Activated naive CD4-positive, alpha-beta T cell treated with anti-CD3 and anti-CD28 coated beads, Interleukin-2, amount 50 U/mL, for 24 hours (primary cell): ENCODE measurements around the gene SHISA6.
"Not testable (repeated sequence)": the region's sequence is repeated elsewhere in the genome, so short reads cannot be mapped to it uniquely, and the experiment has no call there.

Experiments
- H3K27ac Mint-ChIP-seq: one replicate; pipeline ENCODE4 v1.8.0; 2021; ENCODE audit warnings: mild to moderate bottlenecking, mixed read lengths
- H3K27me3 Mint-ChIP-seq: one replicate; pipeline ENCODE4 v1.8.0; 2021; ENCODE audit warnings: mixed read lengths
- H3K36me3 Mint-ChIP-seq: one replicate; pipeline ENCODE4 v1.8.0; 2021; ENCODE audit warnings: mixed read lengths
- H3K4me1 Mint-ChIP-seq: one replicate; pipeline ENCODE4 v1.8.0; 2021; ENCODE audit warnings: mixed read lengths
- H3K4me3 Mint-ChIP-seq: one replicate; pipeline ENCODE4 v1.8.0; 2021; ENCODE audit warnings: mild to moderate bottlenecking, mixed read lengths
- H3K9me3 Mint-ChIP-seq: one replicate; pipeline ENCODE4 v1.8.0; 2021; ENCODE audit warnings: mixed read lengths

The SHISA6 gene

GRCh38 chr17:11309033-11309432, 68.0 kb downstream of the SHISA6 start:
- Mint-ChIP-seq H3K27ac (no peak overlapping the region), H3K9me3 (no peaks in the 10 kb centered on the region), H3K27me3 (peaks cover 1% of the 10 kb centered on the region), H3K36me3 (no peaks in the 10 kb centered on the region), H3K4me1 (no peaks in the 10 kb centered on the region), H3K4me3 (no peak overlapping the region)

DNA sequence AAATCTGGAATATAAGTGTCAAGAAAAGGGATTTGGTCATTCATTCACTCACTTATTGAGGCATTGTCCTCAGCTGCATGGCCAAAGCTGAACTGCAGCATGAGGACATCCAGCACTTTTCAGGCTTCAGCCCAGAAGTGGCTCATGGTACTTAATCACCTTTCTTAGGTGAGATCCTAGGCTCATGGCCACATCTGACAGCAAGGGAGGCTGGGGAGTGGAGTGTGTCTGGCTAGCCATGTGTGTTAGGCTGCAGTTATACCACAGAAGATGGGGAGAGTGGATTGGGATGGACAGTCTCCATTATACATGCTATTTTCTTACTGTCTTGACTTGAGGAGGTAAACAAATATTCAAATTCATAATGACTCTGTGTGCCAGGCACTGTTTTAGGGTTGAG, 68.8 kb downstream of the SHISA6 start:
- no peaks in the 10 kb centered on the region for H3K4me1 Mint-ChIP-seq
- no peaks in the 10 kb centered on the region for H3K36me3 Mint-ChIP-seq
- no peak overlapping the region for H3K4me3 Mint-ChIP-seq
- H3K9me3 Mint-ChIP-seq = no peaks in the 10 kb centered on the region
- H3K27ac Mint-ChIP-seq = no peak overlapping the region
- H3K27me3 Mint-ChIP-seq = peaks cover 1% of the 10 kb centered on the region

DNA sequence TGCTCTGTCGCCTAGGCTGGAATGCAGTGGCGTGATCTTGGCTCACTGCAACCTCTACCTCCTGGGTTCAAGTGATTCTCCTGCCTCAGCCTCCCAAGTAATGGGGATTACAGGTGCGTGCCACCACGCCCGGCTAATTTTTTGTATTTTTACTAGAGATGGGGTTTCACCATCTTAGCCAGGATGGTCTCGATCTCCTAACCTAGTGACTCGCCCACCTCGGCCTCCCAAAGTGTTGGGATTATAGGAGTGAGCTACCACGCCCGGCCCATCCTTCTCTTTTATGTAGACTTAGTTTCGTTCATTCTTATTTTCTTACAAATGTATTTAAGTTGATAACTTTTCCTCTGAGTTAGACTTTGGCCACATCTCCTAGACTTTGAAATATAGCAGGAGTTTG, 75.4 kb downstream of the SHISA6 start:
- not testable (repeated sequence) for H3K36me3 Mint-ChIP-seq, H3K27me3 Mint-ChIP-seq, H3K27ac Mint-ChIP-seq, H3K4me3 Mint-ChIP-seq, H3K9me3 Mint-ChIP-seq, H3K4me1 Mint-ChIP-seq

DNA sequence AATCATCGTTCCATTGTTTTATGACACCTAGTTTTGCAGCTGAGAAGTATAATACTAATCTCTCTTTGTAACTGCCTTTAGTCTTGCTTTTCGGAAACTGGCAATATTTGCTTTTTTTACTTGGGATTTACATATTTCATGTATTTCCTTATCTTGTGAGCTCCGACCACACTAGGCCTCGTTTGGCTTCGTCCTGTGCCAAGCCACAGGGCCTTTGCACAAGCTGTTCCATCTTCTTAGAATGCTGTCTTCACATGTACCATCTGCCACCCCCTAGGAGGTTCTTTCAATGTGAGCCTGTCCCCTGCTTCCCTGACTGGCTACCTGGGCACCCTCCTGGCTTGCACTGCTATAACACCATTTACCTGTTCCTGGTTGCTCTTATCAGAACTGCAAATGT, 77.2 kb downstream of the SHISA6 start:
- H3K27me3 Mint-ChIP-seq = no peaks in the 10 kb centered on the region
- no peaks in the 10 kb centered on the region for H3K4me1 Mint-ChIP-seq
- no peaks in the 10 kb centered on the region for H3K9me3 Mint-ChIP-seq

GRCh38 chr17:11319894-11320293, 78.9 kb downstream of the SHISA6 start:
- no peaks in the 10 kb centered on the region for H3K4me1 Mint-ChIP-seq
- no peak overlapping the region for H3K27ac Mint-ChIP-seq
- no peak overlapping the region for H3K4me3 Mint-ChIP-seq
- H3K36me3 Mint-ChIP-seq = no peaks in the 10 kb centered on the region
- no peaks in the 10 kb centered on the region for H3K27me3 Mint-ChIP-seq
- no peaks in the 10 kb centered on the region for H3K9me3 Mint-ChIP-seq

More for the DNA sequence above, 77.2 kb downstream of the SHISA6 start:
- no peak overlapping the region for H3K4me3 Mint-ChIP-seq
- no peaks in the 10 kb centered on the region for H3K36me3 Mint-ChIP-seq
- no peak overlapping the region for H3K27ac Mint-ChIP-seq

GRCh38 chr17:11324021-11324420, 83.0 kb downstream of the SHISA6 start:
- Mint-ChIP-seq H3K27me3 (no peaks in the 10 kb centered on the region), H3K4me1 (no peaks in the 10 kb centered on the region), H3K36me3 (no peaks in the 10 kb centered on the region), H3K9me3 (no peaks in the 10 kb centered on the region), H3K4me3 (no peak overlapping the region), H3K27ac (no peak overlapping the region)

- Mint-ChIP-seq H3K9me3 (no peaks in the 10 kb centered on the region), H3K27me3 (peaks cover 2% of the 10 kb centered on the region), H3K4me3 (no peak overlapping the region), H3K27ac (no peak overlapping the region), H3K36me3 (no peaks in the 10 kb centered on the region), H3K4me1 (no peaks in the 10 kb centered on the region)
Observed at GRCh38 chr17:11324846-11325420, 83.9 kb downstream of the SHISA6 start.

- no peaks in the 10 kb centered on the region for H3K4me1 Mint-ChIP-seq
- H3K27me3 Mint-ChIP-seq = peaks cover 2% of the 10 kb centered on the region
- H3K27ac Mint-ChIP-seq = no peak overlapping the region
- H3K4me3 Mint-ChIP-seq = no peak overlapping the region
- H3K9me3 Mint-ChIP-seq = no peaks in the 10 kb centered on the region
- H3K36me3 Mint-ChIP-seq = no peaks in the 10 kb centered on the region
Observed at GRCh38 chr17:11326492-11326891, 85.5 kb downstream of the SHISA6 start.

DNA sequence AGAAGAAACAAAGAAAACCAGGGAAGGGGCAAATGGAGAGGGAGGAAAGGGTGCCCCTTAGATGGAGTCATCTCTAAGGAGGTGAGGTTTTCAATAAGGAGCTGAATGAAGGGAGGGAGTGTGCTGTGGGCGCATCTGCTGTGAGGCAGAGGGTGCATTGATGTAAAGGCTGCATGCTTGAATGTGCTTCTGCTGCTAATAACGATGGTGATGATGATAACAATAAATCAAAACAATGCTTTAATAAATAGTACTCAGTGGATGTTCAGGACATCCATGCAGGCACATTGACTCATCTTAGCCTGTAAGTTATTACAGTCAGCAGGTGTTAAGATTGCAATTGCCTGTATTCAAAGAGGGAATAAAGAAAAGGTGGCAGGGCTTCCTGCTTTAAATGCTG, 87.8 kb downstream of the SHISA6 start:
- H3K4me3 Mint-ChIP-seq = no peak overlapping the region
- no peaks in the 10 kb centered on the region for H3K4me1 Mint-ChIP-seq
- H3K36me3 Mint-ChIP-seq = no peaks in the 10 kb centered on the region
- peaks cover 2% of the 10 kb centered on the region for H3K27me3 Mint-ChIP-seq
- H3K27ac Mint-ChIP-seq = no peak overlapping the region
- H3K9me3 Mint-ChIP-seq = no peaks in the 10 kb centered on the region

- Mint-ChIP-seq H3K27me3 (peaks cover 2% of the 10 kb centered on the region), H3K27ac (no peak overlapping the region), H3K9me3 (no peaks in the 10 kb centered on the region), H3K4me3 (no peak overlapping the region), H3K4me1 (no peaks in the 10 kb centered on the region), H3K36me3 (no peaks in the 10 kb centered on the region)
Observed at GRCh38 chr17:11330006-11330405, 89.0 kb downstream of the SHISA6 start.

DNA sequence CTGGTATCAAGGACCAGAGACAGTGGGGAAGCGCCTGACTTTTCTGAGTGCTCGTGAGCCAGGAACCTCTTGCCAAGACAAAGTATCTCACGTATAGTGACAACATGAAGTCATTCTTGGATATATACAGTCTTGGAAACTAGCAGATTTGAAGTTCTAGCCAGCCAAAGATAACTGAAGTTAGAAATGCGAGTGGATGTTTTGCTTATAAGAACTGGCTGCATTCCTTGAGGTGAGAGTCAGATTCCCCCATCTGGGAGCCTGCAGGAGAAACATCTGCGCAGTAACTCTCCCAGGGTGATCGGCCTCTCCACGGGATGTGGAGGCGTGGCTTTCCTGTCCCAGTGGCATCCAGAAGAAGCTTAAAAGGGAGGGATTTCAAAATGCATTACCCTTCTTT, 89.8 kb downstream of the SHISA6 start:
- H3K4me1 Mint-ChIP-seq = no peaks in the 10 kb centered on the region
- H3K27ac Mint-ChIP-seq = no peak overlapping the region
- H3K4me3 Mint-ChIP-seq = no peak overlapping the region
- no peaks in the 10 kb centered on the region for H3K9me3 Mint-ChIP-seq
- H3K36me3 Mint-ChIP-seq = no peaks in the 10 kb centered on the region
- H3K27me3 Mint-ChIP-seq = peaks cover 2% of the 10 kb centered on the region

DNA sequence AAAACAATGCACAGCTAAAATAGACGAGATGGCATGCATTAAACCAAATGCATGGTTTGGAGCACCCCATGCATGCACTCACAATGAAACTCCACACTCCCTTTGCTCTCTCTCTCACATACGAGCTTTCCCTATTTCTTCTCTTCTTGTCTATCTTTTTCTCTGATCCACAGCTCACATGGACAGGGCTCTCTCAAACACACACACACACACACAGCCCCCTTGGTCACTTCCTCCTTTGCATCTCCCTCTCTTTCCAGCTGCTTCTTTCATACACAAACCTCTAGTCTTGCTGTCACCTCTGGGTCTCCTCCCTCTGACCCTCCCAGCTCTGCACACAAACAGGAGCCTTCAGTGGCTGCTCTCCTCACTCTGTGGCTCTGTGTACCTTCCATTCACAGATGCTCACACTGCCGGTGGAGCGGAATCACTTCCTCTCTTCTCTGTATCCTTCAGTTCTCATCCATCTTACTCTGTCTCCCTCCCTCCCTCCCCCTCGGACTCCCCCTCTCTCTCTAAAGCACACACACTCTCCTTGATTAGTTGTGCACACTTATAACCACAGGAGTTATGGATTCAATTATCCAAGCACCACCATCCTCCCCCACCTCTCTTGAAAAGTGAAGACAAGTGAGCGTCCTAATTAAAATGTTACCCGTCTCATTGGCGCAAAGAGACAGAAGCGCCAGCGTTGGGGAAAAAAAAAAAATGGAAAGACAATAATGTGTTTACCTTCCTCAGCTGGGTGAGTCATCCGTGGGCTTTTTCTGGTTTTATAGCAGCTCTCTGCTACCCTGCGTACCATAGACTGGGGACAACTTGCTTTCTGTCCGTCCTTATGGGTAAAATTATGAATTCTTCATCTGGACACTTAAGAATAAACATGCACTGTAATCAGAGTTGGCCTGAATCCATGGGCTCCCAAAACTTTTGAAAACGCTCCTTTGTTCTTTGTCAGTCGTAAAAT, 90.8 kb downstream of the SHISA6 start:
- no peak overlapping the region for H3K27ac Mint-ChIP-seq

GRCh38 chr17:11332706-11333105, 91.7 kb downstream of the SHISA6 start:
- Mint-ChIP-seq H3K4me1 (no peaks in the 10 kb centered on the region), H3K27ac (no peak overlapping the region), H3K36me3 (no peaks in the 10 kb centered on the region), H3K4me3 (no peak overlapping the region), H3K27me3 (peaks cover 2% of the 10 kb centered on the region), H3K9me3 (no peaks in the 10 kb centered on the region)

More for the DNA sequence above, 90.8 kb downstream of the SHISA6 start:
- H3K27me3 Mint-ChIP-seq = peaks cover 2% of the 10 kb centered on the region
- no peaks in the 10 kb centered on the region for H3K4me1 Mint-ChIP-seq
- H3K36me3 Mint-ChIP-seq = no peaks in the 10 kb centered on the region
- no peaks in the 10 kb centered on the region for H3K9me3 Mint-ChIP-seq
- no peak overlapping the region for H3K4me3 Mint-ChIP-seq

DNA sequence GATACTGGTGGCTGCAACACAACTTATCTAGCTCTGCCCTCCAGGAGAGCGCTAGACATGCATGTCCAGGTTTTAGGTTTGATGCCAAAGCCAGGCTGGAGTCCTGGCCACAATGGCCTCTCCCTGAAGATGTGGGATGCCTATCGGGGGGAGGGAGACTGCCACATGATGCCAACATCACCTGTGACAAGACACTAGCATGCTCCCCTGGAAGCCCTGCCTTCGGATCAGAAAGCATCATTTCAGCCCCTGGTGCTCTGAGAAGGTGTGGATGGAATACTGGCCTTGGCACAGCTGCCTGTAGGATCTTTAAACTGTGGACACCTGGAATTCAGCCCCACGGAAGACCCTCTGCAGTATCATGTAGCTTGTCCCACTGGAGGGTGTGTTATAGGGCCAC, 93.5 kb downstream of the SHISA6 start:
- no peak overlapping the region for H3K4me3 Mint-ChIP-seq
- H3K27me3 Mint-ChIP-seq = no peaks in the 10 kb centered on the region
- H3K27ac Mint-ChIP-seq = no peak overlapping the region
- H3K9me3 Mint-ChIP-seq = no peaks in the 10 kb centered on the region
- no peaks in the 10 kb centered on the region for H3K36me3 Mint-ChIP-seq
- H3K4me1 Mint-ChIP-seq = no peaks in the 10 kb centered on the region

DNA sequence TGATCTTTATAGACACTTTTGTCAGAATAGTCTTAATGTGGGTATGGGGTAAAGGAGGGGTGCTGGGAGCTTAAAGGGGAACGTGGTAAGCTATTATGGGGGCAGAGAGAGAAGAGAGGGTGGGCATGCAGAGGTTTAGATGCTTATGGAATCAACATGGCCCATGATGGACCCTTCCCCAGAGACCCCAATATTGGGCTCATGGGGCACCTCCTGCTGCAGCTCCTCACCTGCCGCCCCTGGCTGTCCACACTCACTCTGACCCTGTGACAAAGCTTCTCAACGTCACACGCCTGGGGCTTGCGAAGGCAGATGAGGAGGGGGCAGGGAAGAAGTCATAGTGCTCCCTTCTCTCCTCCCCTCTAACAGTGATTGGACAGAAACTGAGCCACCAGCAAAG, 95.3 kb downstream of the SHISA6 start:
- H3K27me3 Mint-ChIP-seq = no peaks in the 10 kb centered on the region
- no peaks in the 10 kb centered on the region for H3K4me1 Mint-ChIP-seq
- H3K36me3 Mint-ChIP-seq = no peaks in the 10 kb centered on the region
- H3K4me3 Mint-ChIP-seq = no peak overlapping the region
- H3K9me3 Mint-ChIP-seq = no peaks in the 10 kb centered on the region
- no peak overlapping the region for H3K27ac Mint-ChIP-seq

GRCh38 chr17:11340803-11341202, 99.8 kb downstream of the SHISA6 start:
- H3K27ac Mint-ChIP-seq = no peak overlapping the region
- no peaks in the 10 kb centered on the region for H3K27me3 Mint-ChIP-seq
- no peaks in the 10 kb centered on the region for H3K36me3 Mint-ChIP-seq
- H3K9me3 Mint-ChIP-seq = peaks cover 4% of the 10 kb centered on the region
- no peak overlapping the region for H3K4me3 Mint-ChIP-seq
- H3K4me1 Mint-ChIP-seq = no peaks in the 10 kb centered on the region
